Measurements from ENCODE around the gene ANGPTL5.

- TF ChIP-seq CTCF (IDR thresholded peaks at IDR 0.05) (no peak), POLR2A (IDR thresholded peaks at IDR 0.05) (no peak)
These were observed 7.2 kb upstream of the ANGPTL5 start for GRCh38 chr11:101923554-101923953.
